Subcutaneous adipose tissue (tissue), 4 donors: ENCODE results near the gene PLEKHG3. TPM values are rescaled to one million over a fixed set of nuclear protein-coding genes. Genes with fewer than 3 reads are reported as not detected.

Experiments used
- total RNA-seq, 4 donors: library from RNA; depleted of rRNA; stranded (reverse); fragments of >200 nt; gene quantifications; one replicate each; pipeline ENCODE4 v1.1.0, GENCODE V29; 2016
- TF ChIP-seq, protein P1 (sequence below): fragments of 450-650 bp; IDR thresholded peaks from one replicate; pipeline ENCODE4 v1.5.1; 2016; ENCODE audit warnings: low read depth, mild to moderate bottlenecking, control low read depth, antibody characterized with exemption, moderate library complexity

The PLEKHG3 gene
- total RNA-seq, 4 donors from 2014 or later, result 12.4 to 66.9 (median 19.8) TPM

DNA sequence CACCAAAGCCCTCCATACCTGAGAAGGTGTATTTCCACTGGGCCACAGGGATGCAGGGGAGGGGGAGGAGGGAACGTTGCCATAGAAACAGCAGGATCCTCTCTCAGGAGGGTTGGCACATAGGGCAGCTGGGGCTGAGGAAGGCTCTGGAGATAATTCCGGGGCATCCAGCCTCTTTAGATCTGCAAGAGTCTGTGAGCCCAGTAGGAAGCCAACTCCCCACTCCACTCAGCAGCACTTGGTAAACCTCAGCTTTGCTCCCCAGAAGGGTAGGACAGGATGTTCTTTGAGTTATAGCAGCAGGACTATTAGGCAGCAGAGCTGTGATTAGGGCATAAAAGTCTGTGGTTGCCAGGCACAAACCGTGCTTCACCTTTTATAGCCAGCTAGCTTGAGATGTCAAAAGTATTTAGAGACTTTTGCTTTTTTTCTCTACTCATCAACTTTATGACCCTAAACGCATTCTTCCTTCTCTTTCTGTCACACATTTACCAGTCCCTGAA, 7.8 kb upstream of the PLEKHG3 start:
- TF ChIP-seq, protein P1, sequence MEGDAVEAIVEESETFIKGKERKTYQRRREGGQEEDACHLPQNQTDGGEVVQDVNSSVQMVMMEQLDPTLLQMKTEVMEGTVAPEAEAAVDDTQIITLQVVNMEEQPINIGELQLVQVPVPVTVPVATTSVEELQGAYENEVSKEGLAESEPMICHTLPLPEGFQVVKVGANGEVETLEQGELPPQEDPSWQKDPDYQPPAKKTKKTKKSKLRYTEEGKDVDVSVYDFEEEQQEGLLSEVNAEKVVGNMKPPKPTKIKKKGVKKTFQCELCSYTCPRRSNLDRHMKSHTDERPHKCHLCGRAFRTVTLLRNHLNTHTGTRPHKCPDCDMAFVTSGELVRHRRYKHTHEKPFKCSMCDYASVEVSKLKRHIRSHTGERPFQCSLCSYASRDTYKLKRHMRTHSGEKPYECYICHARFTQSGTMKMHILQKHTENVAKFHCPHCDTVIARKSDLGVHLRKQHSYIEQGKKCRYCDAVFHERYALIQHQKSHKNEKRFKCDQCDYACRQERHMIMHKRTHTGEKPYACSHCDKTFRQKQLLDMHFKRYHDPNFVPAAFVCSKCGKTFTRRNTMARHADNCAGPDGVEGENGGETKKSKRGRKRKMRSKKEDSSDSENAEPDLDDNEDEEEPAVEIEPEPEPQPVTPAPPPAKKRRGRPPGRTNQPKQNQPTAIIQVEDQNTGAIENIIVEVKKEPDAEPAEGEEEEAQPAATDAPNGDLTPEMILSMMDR, result no peak

DNA sequence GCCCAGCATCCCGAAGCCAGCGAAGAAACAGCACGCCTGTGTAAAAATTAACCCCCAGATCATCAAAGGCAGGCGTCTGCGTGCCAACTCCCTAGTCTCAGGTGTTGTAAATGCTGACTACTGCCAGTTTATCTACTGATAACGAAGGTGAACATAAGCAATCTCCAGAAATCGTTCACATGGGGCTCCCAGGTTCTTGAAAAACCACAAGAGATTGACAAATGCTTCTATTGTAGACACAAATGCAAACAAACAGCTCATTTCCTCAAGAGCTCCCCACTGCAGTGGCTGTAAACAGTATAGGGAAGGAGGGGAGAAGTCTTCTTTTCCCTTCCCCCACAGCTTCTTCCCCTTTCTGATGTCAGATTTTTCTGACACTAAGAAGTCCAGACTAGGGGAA, 5.3 kb upstream of the PLEKHG3 start:
- TF ChIP-seq, protein P1, result no peak

DNA sequence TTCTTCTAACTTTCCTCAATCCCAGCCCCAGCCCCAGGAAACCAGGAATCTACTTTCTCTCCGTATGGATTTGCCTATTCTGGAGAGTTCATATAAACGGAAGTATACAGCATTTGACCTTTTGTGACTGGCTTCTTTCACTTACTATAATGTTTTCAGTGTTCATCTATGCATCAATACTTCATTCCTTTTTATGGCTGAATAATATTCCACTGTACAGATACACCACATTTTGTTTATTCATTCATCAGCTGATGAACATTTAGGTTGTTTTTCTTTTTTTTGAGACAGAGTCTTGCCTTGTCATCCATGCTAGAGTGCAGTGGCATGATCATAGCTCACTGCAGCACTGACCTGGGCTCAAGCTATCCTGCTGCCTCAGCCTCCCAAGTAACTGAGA, 3.9 kb upstream of the PLEKHG3 start:
- TF ChIP-seq, protein P1, result no peak

DNA sequence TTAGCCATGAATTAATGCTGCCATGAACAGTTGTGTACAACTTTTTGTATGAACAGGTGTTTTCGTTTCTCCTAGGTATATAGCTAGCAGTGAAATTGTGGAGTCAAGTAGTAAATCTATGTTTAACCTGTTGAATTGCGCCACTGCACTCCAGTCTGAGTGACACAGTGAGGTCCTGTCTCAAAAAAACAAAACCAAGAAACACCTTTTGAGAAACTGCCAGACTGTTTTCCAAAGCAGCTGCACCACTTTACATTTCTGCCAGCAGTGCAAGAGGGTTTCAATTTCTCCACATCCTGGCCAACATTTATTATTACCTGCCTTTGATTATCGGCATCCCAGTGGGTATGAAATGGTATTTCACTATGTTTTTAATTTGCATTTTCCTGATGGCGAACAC, 3.3 kb upstream of the PLEKHG3 start:
- TF ChIP-seq, protein P1, result no peak

DNA sequence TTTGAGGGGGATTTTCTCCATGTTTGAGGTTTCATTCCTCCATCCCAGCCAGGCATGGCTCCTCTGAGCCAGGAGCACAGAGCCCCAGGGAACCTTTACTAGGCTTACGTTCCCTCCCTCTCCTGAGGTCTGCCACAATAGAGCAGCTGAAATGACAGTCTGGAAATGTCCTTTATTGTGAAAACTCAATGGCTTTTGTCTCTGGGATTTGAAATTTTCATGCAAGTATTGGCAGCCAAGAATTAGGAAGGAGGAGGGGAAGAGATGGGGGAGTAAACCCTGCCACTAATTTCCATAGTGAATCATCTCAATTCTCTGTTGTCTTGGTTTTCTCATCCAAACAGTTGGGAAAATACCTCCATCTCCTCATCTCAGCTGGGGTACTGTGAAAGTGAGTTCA, 2.6 kb upstream of the PLEKHG3 start:
- TF ChIP-seq, protein P1, result no peak

DNA sequence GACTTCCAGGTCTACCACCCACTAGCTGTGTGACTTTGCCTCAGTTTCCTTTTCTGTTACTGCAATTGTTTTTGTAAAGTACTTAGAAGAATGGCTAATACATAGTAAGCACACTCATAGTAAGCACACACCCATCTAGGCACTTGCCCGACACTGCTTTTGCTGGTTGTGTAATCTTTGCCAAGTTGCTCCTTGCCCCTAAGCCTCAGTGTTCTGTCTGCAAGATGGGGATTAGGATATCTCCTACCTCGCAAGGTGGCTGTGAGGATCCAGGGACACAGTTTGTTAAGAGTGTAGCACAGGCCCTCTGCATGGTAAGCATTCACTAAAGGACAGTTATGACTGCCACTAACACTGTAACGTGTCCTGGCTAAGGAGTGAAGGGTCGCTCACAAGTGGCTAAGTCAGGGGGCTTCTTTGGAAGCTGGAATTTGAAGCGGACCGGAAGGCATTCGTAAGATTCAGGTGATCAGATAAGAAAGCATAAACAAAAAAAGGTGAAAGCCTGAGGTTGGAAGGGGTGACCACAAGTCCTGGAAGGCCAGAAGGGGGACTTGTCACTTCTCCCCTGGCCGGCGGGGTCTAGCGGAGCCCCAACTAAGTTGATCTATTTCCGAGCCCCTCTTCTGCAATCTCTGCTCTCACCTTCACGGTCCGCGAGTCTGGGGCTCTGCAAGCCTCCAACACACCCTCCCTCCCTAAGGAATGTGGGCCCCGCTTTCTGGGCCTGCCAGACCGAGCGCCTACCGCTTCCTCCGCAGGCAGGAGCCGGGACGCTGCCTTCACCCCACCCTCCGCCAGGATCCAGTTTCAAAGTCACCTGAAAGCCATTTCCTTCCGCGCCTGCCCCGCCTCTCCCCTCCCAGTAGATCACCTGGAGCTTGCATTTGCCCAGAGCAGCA, 1.5 kb upstream of the PLEKHG3 start:
- TF ChIP-seq, protein P1, result no peak

DNA sequence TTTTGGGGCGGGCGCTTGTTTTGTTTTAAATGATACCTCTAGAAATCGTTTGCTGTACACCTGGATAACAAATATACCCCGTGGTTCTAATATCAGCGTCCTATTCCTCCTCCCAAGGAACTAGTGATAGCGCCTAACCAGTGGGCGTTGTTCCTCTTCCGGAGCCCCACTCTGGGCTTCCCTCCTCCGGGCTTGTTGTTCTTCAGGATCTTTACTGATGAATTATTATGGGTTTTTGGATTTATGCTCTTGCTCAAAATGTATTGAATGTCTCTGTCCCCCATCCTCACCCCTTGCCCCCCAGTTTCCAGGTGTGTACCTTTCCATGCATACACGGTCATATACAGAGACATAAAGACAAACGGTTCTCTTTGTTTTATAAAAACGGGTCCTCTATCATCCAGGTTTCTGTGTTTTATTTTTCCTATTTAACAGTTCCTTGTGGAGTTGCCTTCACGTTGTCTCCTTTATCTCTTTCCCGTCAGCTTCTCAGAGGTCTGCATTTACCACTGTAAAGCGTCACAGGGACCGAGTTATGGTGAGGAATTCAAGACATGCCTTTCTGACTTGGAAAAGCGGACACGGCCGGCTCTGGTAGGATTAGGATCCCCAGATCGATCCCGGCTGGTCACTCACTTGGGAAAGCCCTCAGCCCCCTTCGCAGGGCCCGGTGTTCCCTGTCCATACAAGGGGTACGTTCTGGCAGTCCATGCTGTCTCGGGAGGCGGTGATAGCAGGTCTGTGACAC, 655 bp upstream of the PLEKHG3 start:
- TF ChIP-seq, protein P1, result no peak
